HG03439 (cell line): ENCODE data around the gene LRP5.

ENCODE experiments used
- ATAC-seq: cut with Tn5 transposase; IDR thresholded peaks from one replicate; pipeline ENCODE4 v1.9.1; 2021; ENCODE audit warnings: mild to moderate bottlenecking, moderate library complexity; ENCODE audit not compliant: unreplicated experiment

LRP5 gene

DNA sequence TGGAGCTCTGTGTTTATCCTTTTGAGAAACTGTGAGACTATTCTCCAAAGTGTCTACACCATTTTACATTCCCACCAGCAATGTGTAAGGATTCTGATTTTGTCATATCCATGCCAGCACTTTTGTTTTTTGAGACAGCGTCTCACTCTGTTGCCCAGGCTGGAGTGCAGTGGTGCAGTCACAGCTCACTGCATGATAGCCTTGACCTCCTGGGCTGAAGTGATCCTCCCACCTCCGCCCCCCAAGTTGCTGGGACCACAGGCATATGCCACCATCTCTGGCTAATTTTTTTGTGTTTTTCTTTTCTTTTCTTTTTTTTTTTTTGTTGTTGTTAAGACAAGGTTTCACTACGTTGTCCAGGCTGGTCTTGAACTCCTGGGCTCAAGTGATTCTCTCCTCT is 183.5 kb downstream of the LRP5 start:
- no peak for ATAC-seq

DNA sequence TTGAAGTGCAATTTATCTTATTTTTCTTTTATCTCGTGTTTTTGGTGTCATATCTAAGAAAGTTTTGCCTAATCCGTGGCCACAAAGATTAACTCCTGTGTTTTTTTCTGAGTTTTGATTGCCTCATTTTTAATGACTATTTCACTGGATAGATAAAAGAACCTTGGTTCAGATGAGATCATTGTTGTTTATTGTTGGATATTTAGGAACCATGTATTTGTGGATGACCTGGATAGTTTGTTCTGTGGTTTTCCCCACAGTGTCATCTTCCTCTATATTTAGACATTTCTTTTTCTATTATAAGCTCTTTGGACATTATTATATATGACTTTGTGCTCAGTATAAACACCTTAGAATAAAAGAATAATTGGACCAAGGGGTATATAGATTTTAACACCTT is 185.4 kb downstream of the LRP5 start:
- no peak for ATAC-seq

DNA sequence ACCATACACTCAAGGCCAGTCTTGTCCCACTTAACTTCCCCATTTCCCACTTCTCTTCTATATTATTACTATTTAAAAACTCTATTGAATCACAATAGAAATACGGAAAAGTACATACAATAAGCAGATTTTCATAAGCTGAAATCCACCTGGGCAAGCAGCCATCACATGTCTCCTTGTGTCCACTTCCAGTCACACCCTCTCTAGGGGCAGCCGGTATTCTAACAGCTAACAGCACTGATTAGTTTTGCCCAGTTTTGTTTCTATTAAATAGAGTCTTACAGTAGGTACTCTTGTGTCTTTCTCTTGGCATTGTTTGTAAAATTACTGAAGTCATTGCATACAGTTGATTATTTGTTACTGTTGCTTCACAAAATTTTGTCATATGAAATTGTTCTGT is 185.9 kb downstream of the LRP5 start:
- ATAC-seq: no peak
